ENCODE results near the gene MEIKIN.

GRCh38 chr5:131771692-131772091 lies 173.8 kb downstream of the MEIKIN start:
- no peak for TF ChIP-seq EZH2 (IDR thresholded peaks at IDR 0.05; ENCODE audit: borderline replicate concordance, insufficient read depth, low read length, poor library complexity, severe bottlenecking)
- TF ChIP-seq, protein P1, sequence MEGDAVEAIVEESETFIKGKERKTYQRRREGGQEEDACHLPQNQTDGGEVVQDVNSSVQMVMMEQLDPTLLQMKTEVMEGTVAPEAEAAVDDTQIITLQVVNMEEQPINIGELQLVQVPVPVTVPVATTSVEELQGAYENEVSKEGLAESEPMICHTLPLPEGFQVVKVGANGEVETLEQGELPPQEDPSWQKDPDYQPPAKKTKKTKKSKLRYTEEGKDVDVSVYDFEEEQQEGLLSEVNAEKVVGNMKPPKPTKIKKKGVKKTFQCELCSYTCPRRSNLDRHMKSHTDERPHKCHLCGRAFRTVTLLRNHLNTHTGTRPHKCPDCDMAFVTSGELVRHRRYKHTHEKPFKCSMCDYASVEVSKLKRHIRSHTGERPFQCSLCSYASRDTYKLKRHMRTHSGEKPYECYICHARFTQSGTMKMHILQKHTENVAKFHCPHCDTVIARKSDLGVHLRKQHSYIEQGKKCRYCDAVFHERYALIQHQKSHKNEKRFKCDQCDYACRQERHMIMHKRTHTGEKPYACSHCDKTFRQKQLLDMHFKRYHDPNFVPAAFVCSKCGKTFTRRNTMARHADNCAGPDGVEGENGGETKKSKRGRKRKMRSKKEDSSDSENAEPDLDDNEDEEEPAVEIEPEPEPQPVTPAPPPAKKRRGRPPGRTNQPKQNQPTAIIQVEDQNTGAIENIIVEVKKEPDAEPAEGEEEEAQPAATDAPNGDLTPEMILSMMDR (IDR thresholded peaks at IDR 0.05; ENCODE audit: poor library complexity, severe bottlenecking), result no peak
- TF ChIP-seq SMC3 (conservative IDR thresholded peaks at IDR 0.05; ENCODE audit: poor library complexity), result no peak
- TF ChIP-seq REST (IDR thresholded peaks at IDR 0.05; ENCODE audit: borderline replicate concordance), result no peak
- no peak for TF ChIP-seq POLR2AphosphoS5 (IDR thresholded peaks at IDR 0.05)
- no peak for TF ChIP-seq RAD21 (conservative IDR thresholded peaks at IDR 0.05)
- TF ChIP-seq TAF1 (IDR thresholded peaks at IDR 0.05; ENCODE audit: low read depth), result no peak
- no peak for TF ChIP-seq MXI1 (conservative IDR thresholded peaks at IDR 0.05; ENCODE audit: poor library complexity, severe bottlenecking)
- TF ChIP-seq EP300 (conservative IDR thresholded peaks at IDR 0.05; ENCODE audit: poor library complexity, severe bottlenecking), result no peak

All from neural cell (in vitro differentiated cells).